ENCODE results near the gene ANGEL2. TPM values are rescaled to one million over a fixed set of nuclear protein-coding genes. Genes with fewer than 3 reads are reported as not detected.
"Not testable (repeated sequence)": the region's sequence is repeated elsewhere in the genome, so short reads cannot be mapped to it uniquely, and the experiment has no call there.

Gene ANGEL2
- total RNA-seq, 2 experiments from 2014 or later = 45.0 to 46.2 TPM

DNA sequence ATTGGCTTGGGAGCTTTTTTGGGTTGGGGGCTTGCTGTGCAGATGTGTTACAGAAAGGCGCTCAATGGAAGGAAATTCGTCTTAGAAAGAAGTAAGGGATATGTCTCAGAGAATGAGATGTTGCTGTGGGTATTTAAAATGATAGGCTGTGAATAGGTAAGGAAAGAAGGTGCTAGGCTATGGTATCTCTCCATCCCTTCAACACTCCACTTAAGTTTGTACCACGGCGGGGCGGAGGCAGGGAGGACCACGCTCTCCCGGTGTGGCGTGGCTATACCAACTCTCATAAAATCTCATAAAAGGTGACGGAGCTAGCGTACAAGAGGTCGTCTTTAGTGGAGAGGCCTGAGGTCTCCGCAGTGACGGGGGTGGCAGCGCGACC is 35.1 kb upstream of the ANGEL2 start:
- Mint-ChIP-seq H3K27me3 (no peaks in the 10 kb centered on the region), H3K4me1 (peaks cover 32% of the 10 kb centered on the region), H3K9me3 (peaks cover 9% of the 10 kb centered on the region), H3K27ac (peak overlapping the region; percentile 85), H3K4me3 (peak overlapping the region; percentile 89), H3K36me3 (ENCODE audit: low read depth) (peaks cover 18% of the 10 kb centered on the region)
- ChIA-PET CTCF (interaction anchor here (0.5 to 1.8 kb wide), 6 partner anchors 11 to 233 kb away, joined by 3 to 7 read pairs (median 4); no protein-coding TSS in a partner anchor), POLR2A (interaction anchor here (0.9 to 2.5 kb wide), 5 partner anchors 20 to 483 kb away, joined by 3 to 12 read pairs (median 5); partner anchors contain the start of genes NSL1 and TATDN3)
- no peak for DNase-seq

- DNase-seq = no peak
- H3K36me3 Mint-ChIP-seq (ENCODE audit: low read depth) = peaks cover 14% of the 10 kb centered on the region
- H3K27me3 Mint-ChIP-seq = no peaks in the 10 kb centered on the region
- H3K4me3 Mint-ChIP-seq = no peak overlapping the region
- no peak overlapping the region for H3K27ac Mint-ChIP-seq
- H3K4me1 Mint-ChIP-seq = peaks cover 29% of the 10 kb centered on the region
- CTCF ChIA-PET = no interaction called here
- POLR2A ChIA-PET = no interaction called here
- H3K9me3 Mint-ChIP-seq = peaks cover 9% of the 10 kb centered on the region
Measured at GRCh38 chr1:213049232-213049631, 33.6 kb upstream of the ANGEL2 start.

DNA sequence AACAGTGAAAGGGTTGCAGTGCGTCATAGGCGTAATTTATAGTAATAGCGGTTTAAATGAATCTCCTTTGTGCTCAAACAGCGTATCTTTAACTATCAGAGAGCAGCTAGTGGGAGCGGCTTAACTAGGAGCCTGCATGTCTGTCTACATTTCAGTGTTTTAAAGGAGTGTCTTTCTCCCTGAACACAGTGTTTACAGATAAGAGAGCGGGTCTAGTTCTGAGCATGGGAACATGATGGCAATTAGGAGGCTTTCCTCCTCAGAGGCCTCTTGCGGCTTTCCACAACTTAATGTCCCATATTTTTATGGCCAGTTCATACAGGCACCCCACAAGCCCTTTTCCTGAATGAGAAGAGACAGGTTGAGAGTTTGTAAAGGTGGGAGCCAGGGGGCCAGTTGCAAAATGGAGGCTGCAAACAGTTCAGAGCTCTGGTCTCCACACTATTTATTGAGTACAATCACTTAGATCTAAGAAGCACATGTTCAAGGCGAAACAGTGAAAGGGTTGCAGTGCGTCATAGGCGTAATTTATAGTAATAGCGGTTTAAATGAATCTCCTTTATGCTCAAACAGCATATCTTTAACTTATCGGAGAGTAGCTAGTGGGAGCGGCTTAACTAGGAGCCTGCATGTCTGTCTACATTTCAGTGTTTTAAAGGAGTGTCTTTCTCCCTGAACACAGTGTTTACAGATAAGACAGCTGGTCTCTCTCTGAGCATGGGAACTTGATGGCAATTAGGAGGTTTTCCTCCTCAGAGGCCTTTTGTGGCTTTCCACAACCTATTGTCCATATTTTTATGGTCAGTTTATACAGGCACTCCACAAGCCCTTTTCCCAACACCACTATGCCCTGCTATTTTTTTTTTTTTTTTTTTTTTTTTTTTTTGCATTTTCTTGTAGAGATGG is 29.9 kb upstream of the ANGEL2 start:
- H3K4me3 Mint-ChIP-seq; DNase-seq; H3K9me3 Mint-ChIP-seq; POLR2A ChIA-PET; H3K27ac Mint-ChIP-seq; H3K36me3 Mint-ChIP-seq (ENCODE audit: low read depth); H3K27me3 Mint-ChIP-seq: not testable (repeated sequence)
- peaks cover 20% of the 10 kb centered on the region for H3K4me1 Mint-ChIP-seq
- CTCF ChIA-PET = interaction anchor here (1.3 kb wide), 1 partner anchor 25 kb away, joined by 4 read pairs; no protein-coding TSS in a partner anchor

DNA sequence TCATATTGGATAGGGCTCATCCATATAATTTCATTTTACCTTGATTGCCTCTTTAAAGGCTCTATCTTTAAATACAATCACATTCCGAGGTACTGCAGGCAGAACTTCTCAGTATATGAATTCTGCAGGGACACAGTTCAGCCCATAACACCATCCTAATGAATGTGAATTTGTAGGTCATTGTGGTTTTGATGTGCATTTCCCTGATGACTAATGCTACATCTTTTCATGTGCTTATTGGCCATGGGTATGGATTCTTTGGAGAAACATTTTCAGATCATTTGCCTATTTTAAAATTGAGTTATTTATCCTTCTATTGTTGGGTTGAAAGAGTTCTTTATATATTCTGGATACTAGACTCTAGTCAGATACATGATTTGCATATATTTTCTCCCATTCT is 25.8 kb upstream of the ANGEL2 start:
- ChIA-PET CTCF (no interaction called here), POLR2A (no interaction called here)
- Mint-ChIP-seq H3K36me3 (ENCODE audit: low read depth) (no peaks in the 10 kb centered on the region), H3K27ac (no peak overlapping the region), H3K9me3 (no peaks in the 10 kb centered on the region), H3K27me3 (peaks cover 15% of the 10 kb centered on the region), H3K4me3 (no peak overlapping the region), H3K4me1 (peaks cover 12% of the 10 kb centered on the region)
- no peak for DNase-seq

GRCh38 chr1:213035573-213035972 is 19.9 kb upstream of the ANGEL2 start:
- ChIA-PET CTCF (no interaction called here), POLR2A (no interaction called here)
- Mint-ChIP-seq H3K36me3 (ENCODE audit: low read depth) (no peaks in the 10 kb centered on the region), H3K4me3 (no peak overlapping the region), H3K27ac (no peak overlapping the region), H3K27me3 (peaks cover 34% of the 10 kb centered on the region), H3K9me3 (no peaks in the 10 kb centered on the region), H3K4me1 (no peaks in the 10 kb centered on the region)
- no peak for DNase-seq

- no peak overlapping the region for H3K4me3 Mint-ChIP-seq
- DNase-seq = no peak
- POLR2A ChIA-PET = no interaction called here
- no peaks in the 10 kb centered on the region for H3K9me3 Mint-ChIP-seq
- no peaks in the 10 kb centered on the region for H3K4me1 Mint-ChIP-seq
- H3K27ac Mint-ChIP-seq = no peak overlapping the region
- H3K36me3 Mint-ChIP-seq (ENCODE audit: low read depth) = no peaks in the 10 kb centered on the region
- CTCF ChIA-PET = no interaction called here
- H3K27me3 Mint-ChIP-seq = peaks cover 41% of the 10 kb centered on the region
Measured at GRCh38 chr1:213034713-213035112, 19.0 kb upstream of the ANGEL2 start.

GRCh38 chr1:213032651-213033050 is 17.0 kb upstream of the ANGEL2 start:
- POLR2A ChIA-PET = interaction anchor here (0.8 kb wide), 1 partner anchor 230 kb away, joined by 3 read pairs; no protein-coding TSS in a partner anchor
- CTCF ChIA-PET = no interaction called here
- H3K27me3 Mint-ChIP-seq = peaks cover 54% of the 10 kb centered on the region
- H3K27ac Mint-ChIP-seq = no peak overlapping the region
- no peaks in the 10 kb centered on the region for H3K4me1 Mint-ChIP-seq
- no peak overlapping the region for H3K4me3 Mint-ChIP-seq
- DNase-seq = no peak
- no peaks in the 10 kb centered on the region for H3K36me3 Mint-ChIP-seq (ENCODE audit: low read depth)
- H3K9me3 Mint-ChIP-seq = no peaks in the 10 kb centered on the region

DNA sequence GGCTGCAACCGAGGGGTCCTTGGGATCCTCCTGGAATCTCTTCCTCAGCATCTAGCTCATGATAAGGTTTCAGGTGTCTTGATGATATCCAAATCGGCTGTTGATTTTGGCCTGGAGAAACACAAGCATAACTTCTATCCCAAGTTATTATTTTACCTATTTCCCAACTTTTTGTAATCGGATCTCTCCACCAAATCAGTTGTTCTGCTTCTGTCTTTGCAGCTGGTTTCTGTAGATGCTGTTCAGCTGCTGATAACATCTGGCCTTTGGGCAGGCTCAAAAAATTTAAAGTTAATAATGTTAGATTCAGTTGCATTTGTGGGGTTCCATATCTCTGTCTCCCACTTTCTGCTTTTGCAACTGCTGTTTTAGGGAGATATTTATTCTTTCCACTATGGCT is 11.4 kb upstream of the ANGEL2 start:
- H3K4me1 Mint-ChIP-seq; H3K27ac Mint-ChIP-seq; H3K36me3 Mint-ChIP-seq (ENCODE audit: low read depth); POLR2A ChIA-PET; CTCF ChIA-PET; DNase-seq; H3K9me3 Mint-ChIP-seq; H3K4me3 Mint-ChIP-seq: not testable (repeated sequence)
- peaks cover 69% of the 10 kb centered on the region for H3K27me3 Mint-ChIP-seq

- H3K4me1 Mint-ChIP-seq = peaks cover 2% of the 10 kb centered on the region
- H3K36me3 Mint-ChIP-seq (ENCODE audit: low read depth) = peaks cover 3% of the 10 kb centered on the region
- no peak for DNase-seq
- POLR2A ChIA-PET = no interaction called here
- H3K4me3 Mint-ChIP-seq = no peak overlapping the region
- H3K9me3 Mint-ChIP-seq = no peaks in the 10 kb centered on the region
- CTCF ChIA-PET = interaction anchor here (1.1 kb wide), 1 partner anchor 9 kb away, joined by 3 read pairs; no protein-coding TSS in a partner anchor
- no peak overlapping the region for H3K27ac Mint-ChIP-seq
- peaks cover 22% of the 10 kb centered on the region for H3K27me3 Mint-ChIP-seq
Measured at GRCh38 chr1:213020016-213020415, 4.3 kb upstream of the ANGEL2 start.

DNA sequence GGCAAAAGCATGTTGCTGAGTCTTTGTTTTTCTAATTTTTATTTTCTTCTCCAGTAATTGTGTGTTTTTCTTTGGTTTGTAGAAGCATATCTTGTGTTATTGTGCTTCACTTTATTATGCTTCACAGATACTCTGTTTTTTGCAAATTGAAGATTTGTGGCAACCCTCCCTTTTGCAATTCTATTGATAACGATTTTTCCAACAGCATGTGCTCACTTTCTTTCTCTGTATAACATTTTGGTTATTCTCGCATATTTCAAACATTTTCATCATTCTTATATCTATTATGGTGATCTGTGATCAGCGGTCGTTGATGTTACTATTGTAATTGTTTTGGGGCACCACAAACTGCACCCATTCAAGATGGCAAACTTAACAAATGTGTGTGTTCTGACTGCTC is 3.8 kb upstream of the ANGEL2 start:
- Mint-ChIP-seq H3K27ac (no peak overlapping the region), H3K27me3 (peaks cover 18% of the 10 kb centered on the region), H3K36me3 (ENCODE audit: low read depth) (peaks cover 3% of the 10 kb centered on the region), H3K4me3 (no peak overlapping the region), H3K4me1 (peaks cover 4% of the 10 kb centered on the region), H3K9me3 (no peaks in the 10 kb centered on the region)
- POLR2A ChIA-PET = no interaction called here
- DNase-seq = no peak
- CTCF ChIA-PET = no interaction called here

DNA sequence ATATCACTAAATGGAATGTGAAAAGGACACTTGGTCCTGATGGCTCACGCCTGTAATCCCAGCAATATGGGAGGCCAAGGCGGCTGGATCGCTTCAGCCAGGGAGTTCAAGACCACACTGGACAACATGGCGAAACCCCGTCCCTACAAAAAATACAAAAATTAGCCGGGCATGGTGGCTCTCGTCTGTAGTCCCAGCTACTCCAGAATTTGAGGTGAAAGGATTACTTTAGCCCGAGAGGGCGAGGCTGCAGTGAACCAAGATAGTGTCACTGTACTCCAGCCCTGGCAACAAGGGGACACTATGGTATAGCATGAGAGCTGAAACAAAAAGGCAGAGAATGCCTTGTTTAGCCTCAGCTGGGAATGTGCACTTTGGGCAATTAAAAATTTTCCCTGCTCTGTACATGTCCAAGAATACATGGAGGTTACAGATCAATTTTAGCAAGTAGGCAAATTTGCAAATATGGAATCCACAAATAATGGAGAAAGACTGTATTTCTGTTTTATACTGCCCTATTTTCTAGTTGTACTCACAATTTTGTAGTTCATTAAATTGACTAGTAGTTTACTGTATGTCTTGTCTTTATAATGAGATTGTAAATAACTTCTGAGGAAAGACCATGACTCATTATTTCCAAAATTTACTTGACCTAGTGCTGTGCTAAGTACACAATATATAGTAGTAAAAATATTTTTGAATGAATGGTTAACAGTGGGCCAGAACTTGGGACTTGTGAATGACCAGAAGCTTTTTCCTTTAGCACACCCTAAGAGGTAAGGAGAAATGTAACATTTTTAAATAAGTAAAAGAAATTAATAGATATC is 2.0 kb upstream of the ANGEL2 start:
- ChIA-PET POLR2A (no interaction called here), CTCF (no interaction called here)
- Mint-ChIP-seq H3K4me3 (no peak overlapping the region), H3K4me1 (peaks cover 20% of the 10 kb centered on the region), H3K36me3 (ENCODE audit: low read depth) (peaks cover 12% of the 10 kb centered on the region), H3K27ac (no peak overlapping the region), H3K9me3 (no peaks in the 10 kb centered on the region), H3K27me3 (peaks cover 8% of the 10 kb centered on the region)
- no peak for DNase-seq

GRCh38 chr1:213014642-213015041 is 1.0 kb downstream of the ANGEL2 start:
- peaks cover 33% of the 10 kb centered on the region for H3K4me1 Mint-ChIP-seq
- no peak for DNase-seq
- no peaks in the 10 kb centered on the region for H3K27me3 Mint-ChIP-seq
- peak overlapping the region; percentile 98 for H3K27ac Mint-ChIP-seq
- H3K9me3 Mint-ChIP-seq = no peaks in the 10 kb centered on the region
- H3K36me3 Mint-ChIP-seq (ENCODE audit: low read depth) = peaks cover 34% of the 10 kb centered on the region
- ChIA-PET POLR2A (interaction anchor here (0.9 to 2.8 kb wide), 6 partner anchors 11 to 223 kb away, joined by 3 to 9 read pairs (median 5); partner anchors contain the start of genes FLVCR1, NSL1 and TATDN3), CTCF (interaction anchor here (0.7 to 2.1 kb wide), 5 partner anchors 9 to 558 kb away, joined by 3 to 6 read pairs (median 3); no protein-coding TSS in a partner anchor)
- peak overlapping the region; percentile 100 for H3K4me3 Mint-ChIP-seq

DNA sequence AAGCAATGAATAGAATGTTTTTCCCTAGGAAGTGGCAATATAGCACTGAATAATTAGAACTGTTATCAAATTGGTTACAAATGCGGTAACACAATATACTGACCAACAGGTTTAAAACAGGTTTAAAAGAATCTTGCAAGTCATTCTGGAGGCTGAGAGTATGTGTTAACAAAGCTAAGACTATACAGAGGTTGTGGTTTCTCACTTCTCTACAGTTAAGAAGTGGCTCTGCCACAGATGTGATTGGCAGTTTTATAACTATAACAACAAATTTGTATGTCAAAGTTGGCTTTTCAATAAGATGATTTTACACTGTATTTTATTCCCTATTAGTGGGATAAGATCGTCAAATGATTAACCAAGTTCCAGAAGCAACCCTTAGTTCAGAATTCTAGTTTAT is 7.1 kb downstream of the ANGEL2 start:
- H3K4me1 Mint-ChIP-seq = peaks cover 37% of the 10 kb centered on the region
- H3K9me3 Mint-ChIP-seq = no peaks in the 10 kb centered on the region
- no peak overlapping the region for H3K4me3 Mint-ChIP-seq
- no peaks in the 10 kb centered on the region for H3K27me3 Mint-ChIP-seq
- POLR2A ChIA-PET = no interaction called here
- peaks cover 78% of the 10 kb centered on the region for H3K36me3 Mint-ChIP-seq (ENCODE audit: low read depth)
- CTCF ChIA-PET = no interaction called here
- no peak for DNase-seq
- H3K27ac Mint-ChIP-seq = no peak overlapping the region
